Measurements from ENCODE around the gene MAEA.
"Not testable (repeated sequence)": the region's sequence is repeated elsewhere in the genome, so short reads cannot be mapped to it uniquely, and the experiment has no call there.

MAEA gene

GRCh38 chr4:1323635-1324442, 34.1 kb downstream of the MAEA start:
- no peak for DNase-seq

DNA sequence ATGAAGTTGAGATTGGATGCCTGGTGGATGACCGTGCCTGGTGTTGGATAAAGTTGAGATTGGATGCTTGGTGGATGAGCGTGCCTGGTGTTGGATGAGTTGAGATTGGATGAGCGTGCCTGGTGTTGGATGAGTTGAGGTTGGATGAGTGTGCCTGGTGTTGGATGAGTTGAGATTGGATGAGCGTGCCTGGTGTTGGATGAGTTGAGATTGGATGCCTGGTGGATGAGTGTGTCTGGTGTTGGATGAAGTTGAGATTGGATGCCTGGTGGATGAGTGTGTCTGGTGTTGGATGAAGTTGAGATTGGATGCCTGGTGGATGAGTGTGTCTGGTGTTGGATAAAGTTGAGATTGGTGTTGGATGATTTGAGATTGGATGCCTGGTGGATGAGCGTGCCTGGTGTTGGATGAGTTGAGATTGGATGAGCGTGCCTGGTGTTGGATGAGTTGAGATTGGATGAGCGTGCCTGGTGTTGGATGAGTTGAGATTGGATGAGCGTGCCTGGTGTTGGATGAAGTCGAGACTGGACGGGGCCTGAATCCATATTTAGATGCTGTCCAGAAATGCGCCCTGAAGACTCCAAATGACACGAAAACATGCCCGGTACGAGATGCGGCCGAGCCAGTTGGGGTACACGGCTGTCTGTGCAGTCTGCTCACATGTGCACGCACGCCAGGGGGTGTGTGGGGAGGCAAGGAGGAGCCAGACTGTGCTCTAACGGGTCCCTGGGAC, 34.9 kb downstream of the MAEA start:
- DNase-seq: not testable (repeated sequence)

- DNase-seq: no peak
Measured at GRCh38 chr4:1325176-1325480, 35.4 kb downstream of the MAEA start.

GRCh38 chr4:1325681-1326635, 36.3 kb downstream of the MAEA start:
- no peak for DNase-seq

GRCh38 chr4:1326751-1327525, 37.2 kb downstream of the MAEA start:
- no peak for DNase-seq

DNA sequence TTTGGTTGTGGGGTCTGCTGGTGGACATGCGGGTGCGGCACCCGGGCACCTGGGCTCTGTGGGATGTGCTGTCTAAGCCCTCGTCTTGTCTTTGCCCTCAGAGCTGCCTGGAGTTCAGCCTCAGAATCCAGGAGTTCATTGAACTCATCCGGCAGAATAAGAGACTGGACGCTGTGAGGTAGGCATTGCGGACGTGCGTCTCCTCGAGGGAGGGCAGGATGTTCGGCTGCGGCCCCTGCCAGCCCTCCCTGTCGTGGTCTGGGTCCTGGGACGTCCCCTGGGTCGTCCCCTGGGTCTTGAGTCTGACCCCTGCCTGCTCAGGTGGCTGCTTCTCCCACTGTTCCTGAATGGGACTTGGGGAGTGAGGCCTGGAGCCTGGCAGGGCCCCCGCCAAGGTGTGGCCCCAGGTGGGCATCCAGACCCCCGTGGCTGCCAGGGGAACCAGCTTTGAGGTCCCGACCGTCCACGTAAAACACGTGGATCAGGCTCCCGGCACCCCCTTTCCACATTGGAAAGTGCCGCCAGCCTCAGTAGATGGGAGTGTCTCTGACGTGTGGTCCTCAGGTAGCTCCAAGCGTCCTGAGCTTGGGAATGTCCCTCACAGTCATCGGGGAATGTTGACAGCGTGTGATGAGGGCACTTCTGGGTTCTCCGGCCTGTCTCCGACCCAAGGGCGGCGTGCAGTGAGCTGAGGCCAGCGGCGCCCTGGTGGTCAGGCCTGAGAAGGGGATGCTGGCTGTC, 38.0 kb downstream of the MAEA start:
- DNase-seq: no peak

GRCh38 chr4:1328267-1329155, 38.8 kb downstream of the MAEA start:
- DNase-seq: no peak

GRCh38 chr4:1329408-1330371, 40.0 kb downstream of the MAEA start:
- no peak for DNase-seq

DNA sequence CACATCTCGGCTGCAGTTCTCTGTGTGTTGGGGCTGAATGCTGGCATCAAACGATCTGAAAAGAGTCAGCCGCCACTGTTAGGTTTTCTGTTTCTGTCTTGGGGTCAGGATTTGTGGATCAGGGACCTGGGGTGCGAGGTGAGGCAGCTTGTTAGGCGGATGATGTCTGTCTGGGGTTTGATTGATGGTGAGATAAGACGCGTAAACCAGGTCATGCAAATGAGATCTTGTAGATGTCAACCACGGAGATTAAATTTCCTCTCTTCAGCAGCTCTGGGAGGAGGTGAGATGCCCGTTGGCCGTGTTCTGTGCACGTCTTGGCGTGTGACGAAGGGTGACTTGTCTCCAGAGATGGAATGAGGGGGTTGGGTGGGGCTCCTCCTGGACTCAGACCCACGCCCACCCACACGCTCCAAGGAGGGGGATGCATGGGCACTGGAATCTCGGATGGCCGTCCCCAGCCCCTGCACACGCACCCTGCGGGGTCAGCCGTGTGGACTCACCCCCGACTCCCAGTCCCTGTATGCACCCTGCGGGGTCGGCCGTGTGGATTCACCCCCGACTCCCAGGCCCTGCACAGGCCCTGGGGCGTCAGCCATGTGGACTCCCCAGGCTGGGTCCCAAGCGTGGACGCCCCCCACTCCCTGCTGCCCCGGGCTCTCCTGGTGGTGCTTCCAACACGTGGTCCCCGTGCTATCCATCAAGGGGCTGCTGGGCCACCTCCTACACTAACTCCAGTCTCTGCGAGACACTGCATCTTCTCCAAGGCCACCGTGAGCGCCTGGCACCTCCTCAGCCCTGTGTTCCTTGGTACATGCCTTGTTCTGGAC, 41.3 kb downstream of the MAEA start:
- peak; percentile 55 to 69 for DNase-seq

- no peak for DNase-seq
Measured at GRCh38 chr4:1331591-1332353, 42.1 kb downstream of the MAEA start.

DNA sequence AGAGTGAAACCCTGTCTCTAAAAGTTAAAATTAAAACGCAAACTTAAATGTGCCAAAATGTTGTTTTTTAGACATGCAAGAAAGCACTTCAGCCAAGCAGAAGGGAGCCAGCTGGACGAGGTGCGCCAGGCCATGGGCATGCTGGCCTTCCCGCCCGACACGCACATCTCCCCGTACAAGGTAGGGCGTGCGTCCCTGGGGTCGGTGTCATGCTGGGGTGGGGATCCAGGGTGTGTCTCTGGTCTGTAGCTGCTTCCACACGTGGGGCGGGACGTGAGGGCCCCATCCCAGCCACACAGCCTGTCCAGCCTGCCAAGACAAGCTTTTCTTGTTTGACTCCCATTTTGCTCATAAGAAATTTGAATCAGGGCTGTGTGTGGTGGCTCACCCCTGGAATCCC, 43.0 kb downstream of the MAEA start:
- no peak for DNase-seq

DNA sequence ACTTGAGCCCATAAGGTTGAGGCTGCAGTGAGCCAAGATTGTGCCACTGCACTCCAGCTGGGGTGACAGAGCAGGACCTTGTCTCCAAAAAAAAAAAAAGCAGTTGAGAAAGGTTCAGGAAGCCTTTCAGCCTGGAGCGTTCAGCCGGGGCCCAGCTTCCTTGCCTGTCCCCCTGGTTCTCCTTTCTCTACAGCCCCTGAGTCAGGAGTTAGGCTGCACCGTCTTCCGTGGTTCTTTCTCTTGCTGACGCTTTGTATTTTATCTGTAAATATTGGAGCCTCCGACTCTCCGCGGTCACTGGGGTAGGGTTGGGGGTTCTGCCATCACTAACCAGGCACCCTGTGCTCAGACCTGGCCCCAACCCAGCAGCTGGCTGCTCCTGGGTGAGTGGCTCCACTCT, 43.6 kb downstream of the MAEA start:
- no peak for DNase-seq

GRCh38 chr4:1333851-1334578, 44.3 kb downstream of the MAEA start:
- not testable (repeated sequence) for DNase-seq

- no peak for DNase-seq
Measured at GRCh38 chr4:1334579-1334895, 44.8 kb downstream of the MAEA start.

DNA sequence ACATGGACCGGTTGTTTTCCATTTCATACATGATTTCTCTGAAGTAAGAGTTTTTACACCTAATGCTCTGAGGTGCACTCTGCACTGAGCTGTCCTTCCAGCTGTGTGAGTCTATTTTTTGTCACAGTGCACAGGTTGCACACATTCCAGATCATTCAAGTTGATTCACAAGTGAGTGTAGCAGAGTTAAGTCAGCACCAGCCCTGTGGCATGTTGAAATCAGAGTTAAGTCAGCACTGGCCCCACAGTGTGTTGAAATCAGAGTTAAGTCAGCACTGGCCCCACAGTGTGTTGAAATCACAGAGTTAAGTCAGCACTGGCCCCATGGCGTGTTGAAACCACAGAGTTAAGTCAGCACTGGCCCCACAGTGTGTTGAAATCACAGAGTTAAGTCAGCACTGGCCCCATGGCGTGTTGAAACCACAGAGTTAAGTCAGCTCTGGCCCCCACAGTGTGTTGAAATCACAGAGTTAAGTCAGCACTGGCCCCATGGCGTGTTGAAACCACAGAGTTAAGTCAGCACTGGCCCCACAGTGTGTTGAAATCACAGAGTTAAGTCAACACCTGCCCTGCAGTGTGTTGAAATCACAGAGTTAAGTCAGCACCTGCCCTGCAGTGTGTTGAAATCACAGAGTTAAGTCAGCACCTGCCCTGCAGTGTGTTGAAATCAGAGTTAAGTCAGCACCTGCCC, 45.6 kb downstream of the MAEA start:
- DNase-seq: not testable (repeated sequence)

DNA sequence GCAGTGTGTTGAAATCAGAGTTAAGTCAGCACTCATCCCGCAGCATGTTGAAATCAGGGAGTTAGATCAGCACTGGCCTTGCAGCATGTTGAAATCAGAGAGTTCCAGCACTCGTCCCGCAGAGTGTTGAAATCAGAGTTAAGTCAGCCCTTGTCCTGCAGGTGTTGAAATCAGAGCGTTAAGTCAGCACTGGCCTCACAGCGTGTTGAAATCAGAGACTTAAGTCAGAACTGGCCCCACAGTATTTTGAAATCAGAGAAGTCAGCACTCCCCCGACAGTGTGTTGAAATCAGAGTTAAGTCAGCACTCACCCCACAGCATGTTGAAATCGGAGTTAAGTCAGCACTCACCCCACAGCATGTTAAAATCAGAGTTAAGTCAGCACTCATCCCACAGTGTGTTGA, 46.4 kb downstream of the MAEA start:
- no peak for DNase-seq
